ENCODE measurements around the gene OR56A3. TPM values are rescaled to one million over a fixed set of nuclear protein-coding genes. Genes with fewer than 3 reads are reported as not detected.

The OR56A3 gene
- total and polyA plus RNA-seq, 2 experiments from 2014 or later, result not detected

- Histone ChIP-seq H3K4me1 (ENCODE audit: insufficient read depth) (no peaks in the 10 kb centered on the region), H3K27ac (ENCODE audit: low read depth) (no peak overlapping the region), H3K4me2 (no peak overlapping the region), H3K27me3 (ENCODE audit: insufficient read depth) (no peaks in the 10 kb centered on the region), H3K9me2 (ENCODE audit: insufficient read depth) (peaks cover 11% of the 10 kb centered on the region; the same call in 1 of the 2 replicates), H3F3A (replicated peaks; ENCODE audit: low read depth) (no peaks in the 10 kb centered on the region), H2AFZ (no peak overlapping the region), H3K4me3 (no peak overlapping the region), H3K36me3 (ENCODE audit: insufficient read depth) (no peaks in the 10 kb centered on the region), H3K79me2 (replicated peaks; ENCODE audit: insufficient read depth) (no peaks in the 10 kb centered on the region), H4K20me1 (replicated peaks; ENCODE audit: insufficient read depth) (no peaks in the 10 kb centered on the region)
- TF ChIP-seq NANOG (IDR thresholded peaks at IDR 0.05; ENCODE audit: borderline replicate concordance) (no peak), JUNB (IDR thresholded peaks at IDR 0.05; ENCODE audit: unreplicated experiment) (no peak), ZNF114 (CRISPR knock-in tag; IDR thresholded peaks at IDR 0.05) (no peak), CREB1 (CRISPR knock-in tag; IDR thresholded peaks at IDR 0.05; ENCODE audit: low read depth) (no peak), POLR2AphosphoS5 (IDR thresholded peaks at IDR 0.05; ENCODE audit: low read depth) (no peak), ZNF331 (CRISPR knock-in tag; IDR thresholded peaks at IDR 0.05; ENCODE audit: low read depth) (no peak)
- TF ChIP-seq, protein P1, sequence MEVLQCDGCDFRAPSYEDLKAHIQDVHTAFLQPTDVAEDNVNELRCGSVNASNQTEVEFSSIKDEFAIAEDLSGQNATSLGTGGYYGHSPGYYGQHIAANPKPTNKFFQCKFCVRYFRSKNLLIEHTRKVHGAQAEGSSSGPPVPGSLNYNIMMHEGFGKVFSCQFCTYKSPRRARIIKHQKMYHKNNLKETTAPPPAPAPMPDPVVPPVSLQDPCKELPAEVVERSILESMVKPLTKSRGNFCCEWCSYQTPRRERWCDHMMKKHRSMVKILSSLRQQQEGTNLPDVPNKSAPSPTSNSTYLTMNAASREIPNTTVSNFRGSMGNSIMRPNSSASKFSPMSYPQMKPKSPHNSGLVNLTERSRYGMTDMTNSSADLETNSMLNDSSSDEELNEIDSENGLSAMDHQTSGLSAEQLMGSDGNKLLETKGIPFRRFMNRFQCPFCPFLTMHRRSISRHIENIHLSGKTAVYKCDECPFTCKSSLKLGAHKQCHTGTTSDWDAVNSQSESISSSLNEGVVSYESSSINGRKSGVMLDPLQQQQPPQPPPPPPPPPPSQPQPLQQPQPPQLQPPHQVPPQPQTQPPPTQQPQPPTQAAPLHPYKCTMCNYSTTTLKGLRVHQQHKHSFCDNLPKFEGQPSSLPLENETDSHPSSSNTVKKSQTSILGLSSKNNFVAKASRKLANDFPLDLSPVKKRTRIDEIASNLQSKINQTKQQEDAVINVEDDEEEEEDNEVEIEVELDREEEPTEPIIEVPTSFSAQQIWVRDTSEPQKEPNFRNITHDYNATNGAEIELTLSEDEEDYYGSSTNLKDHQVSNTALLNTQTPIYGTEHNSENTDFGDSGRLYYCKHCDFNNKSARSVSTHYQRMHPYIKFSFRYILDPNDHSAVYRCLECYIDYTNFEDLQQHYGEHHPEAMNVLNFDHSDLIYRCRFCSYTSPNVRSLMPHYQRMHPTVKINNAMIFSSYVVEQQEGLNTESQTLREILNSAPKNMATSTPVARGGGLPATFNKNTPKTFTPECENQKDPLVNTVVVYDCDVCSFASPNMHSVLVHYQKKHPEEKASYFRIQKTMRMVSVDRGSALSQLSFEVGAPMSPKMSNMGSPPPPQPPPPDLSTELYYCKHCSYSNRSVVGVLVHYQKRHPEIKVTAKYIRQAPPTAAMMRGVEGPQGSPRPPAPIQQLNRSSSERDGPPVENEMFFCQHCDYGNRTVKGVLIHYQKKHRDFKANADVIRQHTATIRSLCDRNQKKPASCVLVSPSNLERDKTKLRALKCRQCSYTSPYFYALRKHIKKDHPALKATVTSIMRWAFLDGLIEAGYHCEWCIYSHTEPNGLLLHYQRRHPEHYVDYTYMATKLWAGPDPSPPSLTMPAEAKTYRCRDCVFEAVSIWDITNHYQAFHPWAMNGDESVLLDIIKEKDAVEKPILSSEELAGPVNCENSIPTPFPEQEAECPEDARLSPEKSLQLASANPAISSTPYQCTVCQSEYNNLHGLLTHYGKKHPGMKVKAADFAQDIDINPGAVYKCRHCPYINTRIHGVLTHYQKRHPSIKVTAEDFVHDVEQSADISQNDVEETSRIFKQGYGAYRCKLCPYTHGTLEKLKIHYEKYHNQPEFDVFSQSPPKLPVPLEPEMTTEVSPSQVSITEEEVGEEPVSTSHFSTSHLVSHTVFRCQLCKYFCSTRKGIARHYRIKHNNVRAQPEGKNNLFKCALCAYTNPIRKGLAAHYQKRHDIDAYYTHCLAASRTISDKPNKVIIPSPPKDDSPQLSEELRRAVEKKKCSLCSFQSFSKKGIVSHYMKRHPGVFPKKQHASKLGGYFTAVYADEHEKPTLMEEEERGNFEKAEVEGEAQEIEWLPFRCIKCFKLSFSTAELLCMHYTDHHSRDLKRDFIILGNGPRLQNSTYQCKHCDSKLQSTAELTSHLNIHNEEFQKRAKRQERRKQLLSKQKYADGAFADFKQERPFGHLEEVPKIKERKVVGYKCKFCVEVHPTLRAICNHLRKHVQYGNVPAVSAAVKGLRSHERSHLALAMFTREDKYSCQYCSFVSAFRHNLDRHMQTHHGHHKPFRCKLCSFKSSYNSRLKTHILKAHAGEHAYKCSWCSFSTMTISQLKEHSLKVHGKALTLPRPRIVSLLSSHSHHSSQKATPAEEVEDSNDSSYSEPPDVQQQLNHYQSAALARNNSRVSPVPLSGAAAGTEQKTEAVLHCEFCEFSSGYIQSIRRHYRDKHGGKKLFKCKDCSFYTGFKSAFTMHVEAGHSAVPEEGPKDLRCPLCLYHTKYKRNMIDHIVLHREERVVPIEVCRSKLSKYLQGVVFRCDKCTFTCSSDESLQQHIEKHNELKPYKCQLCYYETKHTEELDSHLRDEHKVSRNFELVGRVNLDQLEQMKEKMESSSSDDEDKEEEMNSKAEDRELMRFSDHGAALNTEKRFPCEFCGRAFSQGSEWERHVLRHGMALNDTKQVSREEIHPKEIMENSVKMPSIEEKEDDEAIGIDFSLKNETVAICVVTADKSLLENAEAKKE (CRISPR knock-in tag; IDR thresholded peaks at IDR 0.05), result no peak
- TF ChIP-seq, protein P2, sequence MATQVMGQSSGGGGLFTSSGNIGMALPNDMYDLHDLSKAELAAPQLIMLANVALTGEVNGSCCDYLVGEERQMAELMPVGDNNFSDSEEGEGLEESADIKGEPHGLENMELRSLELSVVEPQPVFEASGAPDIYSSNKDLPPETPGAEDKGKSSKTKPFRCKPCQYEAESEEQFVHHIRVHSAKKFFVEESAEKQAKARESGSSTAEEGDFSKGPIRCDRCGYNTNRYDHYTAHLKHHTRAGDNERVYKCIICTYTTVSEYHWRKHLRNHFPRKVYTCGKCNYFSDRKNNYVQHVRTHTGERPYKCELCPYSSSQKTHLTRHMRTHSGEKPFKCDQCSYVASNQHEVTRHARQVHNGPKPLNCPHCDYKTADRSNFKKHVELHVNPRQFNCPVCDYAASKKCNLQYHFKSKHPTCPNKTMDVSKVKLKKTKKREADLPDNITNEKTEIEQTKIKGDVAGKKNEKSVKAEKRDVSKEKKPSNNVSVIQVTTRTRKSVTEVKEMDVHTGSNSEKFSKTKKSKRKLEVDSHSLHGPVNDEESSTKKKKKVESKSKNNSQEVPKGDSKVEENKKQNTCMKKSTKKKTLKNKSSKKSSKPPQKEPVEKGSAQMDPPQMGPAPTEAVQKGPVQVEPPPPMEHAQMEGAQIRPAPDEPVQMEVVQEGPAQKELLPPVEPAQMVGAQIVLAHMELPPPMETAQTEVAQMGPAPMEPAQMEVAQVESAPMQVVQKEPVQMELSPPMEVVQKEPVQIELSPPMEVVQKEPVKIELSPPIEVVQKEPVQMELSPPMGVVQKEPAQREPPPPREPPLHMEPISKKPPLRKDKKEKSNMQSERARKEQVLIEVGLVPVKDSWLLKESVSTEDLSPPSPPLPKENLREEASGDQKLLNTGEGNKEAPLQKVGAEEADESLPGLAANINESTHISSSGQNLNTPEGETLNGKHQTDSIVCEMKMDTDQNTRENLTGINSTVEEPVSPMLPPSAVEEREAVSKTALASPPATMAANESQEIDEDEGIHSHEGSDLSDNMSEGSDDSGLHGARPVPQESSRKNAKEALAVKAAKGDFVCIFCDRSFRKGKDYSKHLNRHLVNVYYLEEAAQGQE (IDR thresholded peaks at IDR 0.05; ENCODE audit: unreplicated experiment), result no peak
- TF ChIP-seq, protein P3, sequence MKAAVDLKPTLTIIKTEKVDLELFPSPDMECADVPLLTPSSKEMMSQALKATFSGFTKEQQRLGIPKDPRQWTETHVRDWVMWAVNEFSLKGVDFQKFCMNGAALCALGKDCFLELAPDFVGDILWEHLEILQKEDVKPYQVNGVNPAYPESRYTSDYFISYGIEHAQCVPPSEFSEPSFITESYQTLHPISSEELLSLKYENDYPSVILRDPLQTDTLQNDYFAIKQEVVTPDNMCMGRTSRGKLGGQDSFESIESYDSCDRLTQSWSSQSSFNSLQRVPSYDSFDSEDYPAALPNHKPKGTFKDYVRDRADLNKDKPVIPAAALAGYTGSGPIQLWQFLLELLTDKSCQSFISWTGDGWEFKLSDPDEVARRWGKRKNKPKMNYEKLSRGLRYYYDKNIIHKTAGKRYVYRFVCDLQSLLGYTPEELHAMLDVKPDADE (IDR thresholded peaks at IDR 0.05), result no peak
- ATAC-seq, result no peak
- peaks cover 3% of the 10 kb centered on the region; the same call in 1 of the 3 replicates for H3K4me1 Mint-ChIP-seq
- DNase-seq (ENCODE audit: low spot score), result no peak
- no peak overlapping the region for H3K27ac Mint-ChIP-seq
- H3K9me3 Mint-ChIP-seq, result no peaks in the 10 kb centered on the region
- H3K27me3 Mint-ChIP-seq (ENCODE audit: insufficient read depth, low read depth, poor library complexity), result peaks cover 5% of the 10 kb centered on the region
- no peaks in the 10 kb centered on the region for H3K36me3 Mint-ChIP-seq (ENCODE audit: low read depth)
- H3K4me3 Mint-ChIP-seq, result no peak overlapping the region
Observed at GRCh38 chr11:5989203-5989602, 47.2 kb downstream of the OR56A3 start.

Data from GM23338 (cell line).